SJCRH30 (cell line): ENCODE data around the gene YWHAE. TPM values are rescaled to one million over a fixed set of nuclear protein-coding genes. Genes with fewer than 3 reads are reported as not detected.
"Not testable (repeated sequence)": the region's sequence is repeated elsewhere in the genome, so short reads cannot be mapped to it uniquely, and the experiment has no call there.

Experiments
- DNase-seq, 2 experiments: peaks; one replicate each; pipeline ENCODE4 v3.0.0-alpha.2; 2015 to 2020
- H3K27ac ChIP-seq: fragments of 250-450 bp; sonication (Bioruptor Pico); 2 replicates; pipeline ENCODE4 v1.5.1; 2020; ENCODE audit warnings: mild to moderate bottlenecking, moderate library complexity
- H3K27me3 ChIP-seq: fragments of 250-450 bp; sonication (Bioruptor Pico); 2 replicates; pipeline ENCODE4 v1.5.1; 2020; ENCODE audit warnings: mild to moderate bottlenecking, moderate library complexity
- H3K36me3 ChIP-seq: fragments of 250-450 bp; sonication (Bioruptor Pico); 2 replicates; pipeline ENCODE4 v1.5.1; 2020; ENCODE audit warnings: mild to moderate bottlenecking, moderate library complexity
- H3K4me1 ChIP-seq: fragments of 250-450 bp; sonication (Bioruptor Pico); 2 replicates; pipeline ENCODE4 v1.5.1; 2020; ENCODE audit warnings: mild to moderate bottlenecking, moderate library complexity
- H3K4me3 ChIP-seq: fragments of 250-450 bp; sonication (Bioruptor Pico); 2 replicates; pipeline ENCODE4 v1.5.1; 2020; ENCODE audit warnings: mild to moderate bottlenecking, moderate library complexity
- H3K9me3 ChIP-seq: fragments of 250-450 bp; sonication (Bioruptor Pico); replicated peaks from 2 replicates; pipeline ENCODE4 v1.5.1; 2020; ENCODE audit warnings: mild to moderate bottlenecking, moderate library complexity
- total RNA-seq: library from RNA; depleted of rRNA; stranded (reverse); fragments of >200 nt; shearing (Covaris generic); gene quantifications from 2 replicates; pipeline ENCODE4 v1.2.3, GENCODE V29; 2014; rRNA removed

The YWHAE gene
- total RNA-seq, 1 experiment from 2014 or later, result 592 TPM

DNA sequence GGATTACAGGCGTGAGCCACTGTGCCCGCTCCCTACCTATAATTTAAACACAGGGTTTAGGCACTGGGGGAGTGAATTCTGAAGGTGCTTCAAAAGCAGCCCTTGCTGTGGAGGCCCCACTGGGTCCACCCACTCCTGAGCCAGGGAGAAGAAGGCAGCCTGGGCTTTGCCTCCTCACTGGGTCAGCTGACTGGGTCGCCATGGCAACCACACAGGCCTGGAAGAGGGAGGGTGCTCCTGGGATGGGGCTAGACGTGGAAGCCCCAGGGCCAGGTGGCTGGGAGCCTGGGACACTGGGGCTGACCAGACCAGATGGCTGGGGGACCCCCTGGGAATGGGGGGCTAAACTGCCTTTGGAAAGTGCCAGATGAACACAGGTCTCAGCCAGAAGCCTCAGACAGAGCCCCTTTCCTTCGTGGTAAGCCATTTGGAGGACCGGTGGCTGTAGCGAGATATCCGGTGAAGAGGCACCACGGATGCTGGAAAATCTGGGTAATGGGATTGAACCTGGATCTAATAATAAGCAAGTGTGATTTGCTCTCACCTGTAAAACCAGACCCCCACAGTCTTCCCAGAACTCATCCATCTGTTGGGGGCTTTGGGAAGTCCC is 87.7 kb downstream of the YWHAE start:
- Histone ChIP-seq H3K4me3 (no peak overlapping the region), H3K27me3 (no peaks in the 10 kb centered on the region), H3K4me1 (no peaks in the 10 kb centered on the region), H3K9me3 (no peaks in the 10 kb centered on the region), H3K27ac (no peak overlapping the region), H3K36me3 (no peaks in the 10 kb centered on the region)
- peak in 1 of 2 experiments; percentile 20 for DNase-seq

DNA sequence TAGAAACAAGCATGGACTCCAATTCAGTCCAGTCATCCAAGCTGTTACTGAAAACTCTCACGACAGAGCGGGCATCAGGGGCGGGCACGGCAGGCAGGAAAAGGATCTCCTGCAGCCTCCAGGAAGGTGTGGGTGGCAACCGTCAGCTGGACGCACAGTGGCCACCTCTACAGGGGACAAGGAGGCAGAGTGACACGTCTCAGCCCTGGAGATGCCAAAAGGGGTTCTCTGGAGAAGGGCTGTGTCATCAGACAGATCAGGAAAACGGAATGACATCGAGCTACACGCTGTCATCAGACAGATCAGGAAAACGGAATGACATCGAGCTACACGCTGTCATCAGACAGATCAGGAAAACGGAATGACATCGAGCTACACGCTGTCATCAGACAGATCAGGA is 92.2 kb downstream of the YWHAE start:
- not testable (repeated sequence) for H3K4me1 ChIP-seq, H3K27me3 ChIP-seq, H3K9me3 ChIP-seq, H3K36me3 ChIP-seq, DNase-seq, H3K4me3 ChIP-seq, H3K27ac ChIP-seq

DNA sequence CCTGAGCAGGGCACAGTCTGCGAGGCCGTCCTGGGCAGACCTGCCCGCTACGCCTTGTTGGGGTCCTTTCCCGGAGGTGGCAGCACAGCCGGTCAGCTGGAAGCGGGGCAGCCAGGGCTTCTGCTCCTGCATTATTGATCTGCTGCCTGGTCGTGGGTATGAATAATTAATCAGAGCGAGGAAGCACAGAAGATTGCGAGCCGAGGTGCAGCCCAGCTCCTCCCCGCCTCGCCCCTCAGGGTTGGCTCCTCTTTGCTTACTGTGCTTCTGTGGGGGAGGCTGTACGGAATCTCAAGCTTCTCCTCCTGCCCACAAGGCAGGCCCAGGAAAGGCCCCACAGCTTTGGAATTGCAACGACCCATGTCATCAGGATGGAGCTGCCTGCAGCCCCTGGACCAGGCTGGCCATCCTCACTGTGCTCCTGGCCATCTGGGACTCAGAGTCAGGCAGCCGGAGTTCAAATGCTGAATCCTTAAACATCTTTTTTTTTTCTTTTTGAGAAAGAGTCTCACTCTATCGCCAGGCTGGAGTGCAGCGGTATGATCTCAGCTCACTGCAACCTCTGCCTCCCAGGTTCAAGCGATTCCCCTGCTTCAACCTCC is 95.0 kb downstream of the YWHAE start:
- H3K27ac ChIP-seq, result no peak overlapping the region
- H3K27me3 ChIP-seq, result no peaks in the 10 kb centered on the region
- no peaks in the 10 kb centered on the region for H3K36me3 ChIP-seq
- no peak overlapping the region for H3K4me3 ChIP-seq
- H3K9me3 ChIP-seq, result no peaks in the 10 kb centered on the region
- no peak for DNase-seq
- no peaks in the 10 kb centered on the region for H3K4me1 ChIP-seq

DNA sequence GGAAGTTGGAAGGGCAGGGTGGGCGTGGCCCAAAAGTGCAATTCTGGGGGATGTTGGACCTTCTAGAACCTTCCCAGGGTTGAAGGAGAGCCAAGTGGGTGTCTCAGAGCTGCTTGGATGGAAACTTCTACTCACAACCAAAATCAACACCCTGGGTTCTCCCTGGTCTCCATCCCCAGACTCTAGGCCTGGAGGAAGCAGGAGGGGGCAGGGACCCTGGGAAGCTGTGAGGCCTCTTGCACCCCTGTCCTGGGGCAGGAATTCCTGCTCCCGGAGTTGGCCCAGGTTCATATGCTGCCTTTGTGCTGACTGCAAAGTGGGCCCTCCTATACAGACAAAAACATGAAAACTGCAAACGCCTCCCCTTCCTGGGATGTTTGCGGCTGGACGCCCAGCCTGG is 95.5 kb downstream of the YWHAE start:
- Histone ChIP-seq H3K27me3 (no peaks in the 10 kb centered on the region), H3K9me3 (no peaks in the 10 kb centered on the region), H3K4me1 (no peaks in the 10 kb centered on the region), H3K36me3 (no peaks in the 10 kb centered on the region), H3K27ac (no peak overlapping the region), H3K4me3 (no peak overlapping the region)
- no peak for DNase-seq

DNA sequence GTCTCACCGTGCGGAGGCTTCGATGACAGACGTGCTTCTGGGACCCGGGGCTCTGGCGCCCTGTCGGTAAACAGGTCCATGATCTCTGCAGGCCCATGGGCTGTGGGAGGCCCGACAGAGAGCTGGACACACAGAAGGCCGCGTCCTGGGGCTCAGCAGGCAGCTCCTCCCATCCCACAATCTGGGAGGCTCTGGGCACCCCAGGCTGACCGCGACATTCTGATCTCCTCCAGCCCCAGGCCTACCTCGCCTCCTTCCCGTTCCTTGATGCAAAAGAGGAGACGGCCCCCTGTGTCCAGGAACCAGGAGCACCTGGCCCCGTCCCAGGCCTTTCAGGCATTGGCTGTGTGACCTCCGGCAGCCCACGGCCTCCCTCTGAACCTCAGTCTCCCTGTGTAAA is 97.3 kb downstream of the YWHAE start:
- no peak for DNase-seq
- Histone ChIP-seq H3K4me3 (no peak overlapping the region), H3K9me3 (no peaks in the 10 kb centered on the region), H3K27ac (no peak overlapping the region), H3K36me3 (no peaks in the 10 kb centered on the region), H3K4me1 (no peaks in the 10 kb centered on the region), H3K27me3 (no peaks in the 10 kb centered on the region)

DNA sequence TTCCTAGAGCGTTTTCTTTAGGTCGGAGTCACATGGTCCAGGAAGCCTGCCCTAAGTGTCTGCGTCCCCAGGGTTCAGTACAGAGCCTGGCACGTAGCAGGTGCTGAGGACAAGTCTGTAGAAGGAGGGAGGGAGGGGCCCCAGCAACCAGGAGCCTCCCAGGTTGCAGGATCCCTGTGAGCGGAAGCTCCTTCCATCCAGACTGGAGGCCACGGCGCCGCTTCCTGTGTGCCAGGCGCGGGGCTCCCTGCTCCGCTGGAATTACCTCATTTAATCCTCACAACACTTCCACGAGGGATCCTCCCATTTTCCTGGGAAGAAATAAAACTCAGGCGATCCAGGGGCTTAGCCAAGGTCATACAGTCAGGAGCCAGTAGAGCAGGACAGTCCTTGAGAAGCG is 98.5 kb downstream of the YWHAE start:
- H3K4me3 ChIP-seq, result no peak overlapping the region
- H3K27ac ChIP-seq, result no peak overlapping the region
- H3K9me3 ChIP-seq, result no peaks in the 10 kb centered on the region
- no peaks in the 10 kb centered on the region for H3K27me3 ChIP-seq
- no peaks in the 10 kb centered on the region for H3K4me1 ChIP-seq
- no peaks in the 10 kb centered on the region for H3K36me3 ChIP-seq
- no peak for DNase-seq

- Histone ChIP-seq H3K27ac (no peak overlapping the region), H3K27me3 (no peaks in the 10 kb centered on the region), H3K9me3 (no peaks in the 10 kb centered on the region), H3K36me3 (no peaks in the 10 kb centered on the region), H3K4me3 (no peak overlapping the region), H3K4me1 (no peaks in the 10 kb centered on the region)
- DNase-seq, result no peak
These were observed 99.6 kb downstream of the YWHAE start for GRCh38 chr17:1300371-1300905.

DNA sequence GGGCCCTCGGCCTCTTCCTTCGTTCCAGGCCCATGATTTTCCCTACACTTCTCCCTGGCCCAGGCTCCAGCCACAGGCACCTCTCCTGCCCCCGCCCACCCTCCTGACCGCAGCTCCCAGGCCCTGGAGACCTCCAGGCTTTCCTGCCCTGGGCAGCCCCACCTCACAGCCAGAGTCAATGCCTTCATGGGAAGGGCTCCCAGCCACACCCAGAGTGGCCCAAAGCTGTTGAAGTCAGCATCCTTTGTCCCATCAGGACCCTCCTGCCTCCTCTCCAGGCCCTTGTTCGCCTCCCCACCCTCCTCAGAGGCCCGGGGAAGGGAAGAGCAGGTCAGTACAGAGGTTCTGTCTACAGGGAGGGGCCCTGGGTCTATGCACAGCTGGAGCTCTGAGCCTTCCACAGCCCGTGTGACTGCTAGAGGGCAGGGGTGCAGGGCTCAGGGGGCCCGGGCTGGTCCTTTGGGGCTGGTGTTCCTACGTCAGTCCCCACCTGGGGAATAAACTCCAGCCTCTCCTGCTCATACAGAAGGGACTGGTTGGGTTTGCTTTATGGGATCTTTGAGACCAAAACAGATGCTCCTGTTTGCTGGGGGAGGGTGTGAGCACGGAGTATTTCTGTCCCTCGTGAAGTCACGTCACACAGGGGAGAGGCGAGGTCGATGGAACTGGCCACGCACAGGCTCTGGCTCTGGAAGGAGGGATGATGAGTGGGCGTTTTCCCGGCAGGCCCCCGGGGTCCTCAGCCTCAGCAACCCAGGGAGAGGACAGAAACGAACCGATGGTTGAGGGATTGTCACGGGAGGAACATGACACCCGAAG is 100.3 kb downstream of the YWHAE start:
- DNase-seq, result no peak
- Histone ChIP-seq H3K27me3 (no peaks in the 10 kb centered on the region), H3K4me3 (no peak overlapping the region), H3K4me1 (no peaks in the 10 kb centered on the region), H3K27ac (no peak overlapping the region), H3K36me3 (no peaks in the 10 kb centered on the region), H3K9me3 (no peaks in the 10 kb centered on the region)

- H3K4me3 ChIP-seq, result no peak overlapping the region
- no peaks in the 10 kb centered on the region for H3K9me3 ChIP-seq
- no peak overlapping the region for H3K27ac ChIP-seq
- no peaks in the 10 kb centered on the region for H3K27me3 ChIP-seq
- no peaks in the 10 kb centered on the region for H3K36me3 ChIP-seq
- no peaks in the 10 kb centered on the region for H3K4me1 ChIP-seq
- DNase-seq, result no peak
These were observed 101.4 kb downstream of the YWHAE start for GRCh38 chr17:1298606-1299005.

Other genes with a start within 250 kb of the YWHAE start
- 5.6 and 7.0 TPM in 2 replicates for gene ABR, start 220.2 kb downstream of the YWHAE start, total RNA-seq
- not detected in 2 replicates for gene BHLHA9, start 129.8 kb downstream of the YWHAE start, total RNA-seq
- gene TRARG1, start 120.6 kb downstream of the YWHAE start, total RNA-seq, result not detected in 2 replicates
- 39.4 and 41.3 TPM in 2 replicates for gene CRK, start 56.0 kb upstream of the YWHAE start, total RNA-seq
- 17.9 and 19.1 TPM in 2 replicates for gene MYO1C, start 92.5 kb upstream of the YWHAE start, total RNA-seq
- 9.7 and 9.9 TPM in 2 replicates for gene INPP5K, start 116.4 kb upstream of the YWHAE start, total RNA-seq
- gene PITPNA, start 162.6 kb upstream of the YWHAE start, total RNA-seq, result 17.2 and 21.5 TPM in 2 replicates
- 0.63 and 0.66 TPM in 2 replicates for gene SLC43A2, start 228.6 kb upstream of the YWHAE start, total RNA-seq
- 0.06 and 0.13 TPM in 2 replicates for gene SCARF1, start 245.5 kb upstream of the YWHAE start, total RNA-seq
- gene RILP, start 249.6 kb upstream of the YWHAE start, total RNA-seq, result 0.28 and 0.67 TPM in 2 replicates